Ishikawa (cell line): ENCODE data around the gene WDR75.

Source experiments
- CEBPB ChIP-seq: IDR thresholded peaks from 2 replicates; pipeline ENCODE4 v1.6.1; 2012
- CREB1 ChIP-seq: IDR thresholded peaks from 2 replicates; pipeline ENCODE4 v1.6.1; 2012; ENCODE audit warnings: low read depth
- EGR1 ChIP-seq: IDR thresholded peaks from 2 replicates; pipeline ENCODE4 v1.6.1; 2012
- EP300 ChIP-seq: IDR thresholded peaks from 2 replicates; pipeline ENCODE4 v1.6.1; 2012; ENCODE audit warnings: borderline replicate concordance
- FOXM1 ChIP-seq: IDR thresholded peaks from 2 replicates; pipeline ENCODE4 v1.6.1; 2012; ENCODE audit warnings: low read depth, borderline replicate concordance
- NFIC ChIP-seq: IDR thresholded peaks from 2 replicates; pipeline ENCODE4 v1.6.1; 2012
- RAD21 ChIP-seq: IDR thresholded peaks from 2 replicates; pipeline ENCODE4 v1.6.1; 2012; ENCODE audit warnings: low read depth
- TAF1 ChIP-seq: IDR thresholded peaks from 2 replicates; pipeline ENCODE4 v1.6.1; 2012; ENCODE audit warnings: low read depth, mild to moderate bottlenecking
- TCF12 ChIP-seq: IDR thresholded peaks from 2 replicates; pipeline ENCODE4 v1.6.1; 2012; ENCODE audit warnings: low read depth
- TEAD4 ChIP-seq: IDR thresholded peaks from 2 replicates; pipeline ENCODE4 v1.6.1; 2012
- YY1 ChIP-seq: IDR thresholded peaks from 2 replicates; pipeline ENCODE4 v1.6.1; 2012; ENCODE audit warnings: low read depth
- ZBTB7A ChIP-seq: IDR thresholded peaks from 2 replicates; pipeline ENCODE4 v1.6.1; 2012; ENCODE audit warnings: low read depth
- TF ChIP-seq, protein P1 (sequence below): IDR thresholded peaks from 2 replicates; pipeline ENCODE4 v1.6.1; 2012
- TF ChIP-seq, protein P2 (sequence below): IDR thresholded peaks from 2 replicates; pipeline ENCODE4 v1.6.1; 2012
- TF ChIP-seq, protein P3 (sequence below): IDR thresholded peaks from 2 replicates; pipeline ENCODE4 v1.6.1; 2012; ENCODE audit warnings: low read depth, mild to moderate bottlenecking

The WDR75 gene

DNA sequence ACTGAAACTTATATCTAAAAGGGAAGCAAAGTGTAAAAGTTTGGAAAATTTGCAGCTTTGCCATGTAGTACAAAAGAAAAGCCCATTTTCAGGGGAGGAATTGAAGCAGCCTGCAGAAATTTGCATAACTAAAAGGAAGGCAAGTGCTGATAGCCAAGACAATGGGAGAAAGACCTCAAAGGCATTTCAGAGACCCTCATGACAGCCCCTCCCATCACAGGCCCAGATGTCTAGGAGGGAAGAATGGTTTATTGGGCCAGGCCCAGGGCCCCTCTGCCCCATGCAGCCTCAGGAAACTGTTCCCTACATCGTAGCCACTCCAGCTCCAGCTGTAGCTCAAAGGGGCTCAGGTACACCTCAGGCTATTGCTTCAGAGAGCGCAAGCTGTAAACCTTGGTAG, 14.4 kb upstream of the WDR75 start:
- TF ChIP-seq TCF12 (no peak), FOXM1 (no peak), YY1 (no peak), RAD21 (no peak), CEBPB (no peak), EP300 (no peak), TAF1 (no peak), CREB1 (no peak), TEAD4 (no peak), EGR1 (no peak), ZBTB7A (no peak), NFIC (no peak)
- TF ChIP-seq, protein P1, sequence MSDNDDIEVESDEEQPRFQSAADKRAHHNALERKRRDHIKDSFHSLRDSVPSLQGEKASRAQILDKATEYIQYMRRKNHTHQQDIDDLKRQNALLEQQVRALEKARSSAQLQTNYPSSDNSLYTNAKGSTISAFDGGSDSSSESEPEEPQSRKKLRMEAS, result no peak
- TF ChIP-seq, protein P2, sequence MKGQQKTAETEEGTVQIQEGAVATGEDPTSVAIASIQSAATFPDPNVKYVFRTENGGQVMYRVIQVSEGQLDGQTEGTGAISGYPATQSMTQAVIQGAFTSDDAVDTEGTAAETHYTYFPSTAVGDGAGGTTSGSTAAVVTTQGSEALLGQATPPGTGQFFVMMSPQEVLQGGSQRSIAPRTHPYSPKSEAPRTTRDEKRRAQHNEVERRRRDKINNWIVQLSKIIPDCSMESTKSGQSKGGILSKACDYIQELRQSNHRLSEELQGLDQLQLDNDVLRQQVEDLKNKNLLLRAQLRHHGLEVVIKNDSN, result no peak
- TF ChIP-seq, protein P3, sequence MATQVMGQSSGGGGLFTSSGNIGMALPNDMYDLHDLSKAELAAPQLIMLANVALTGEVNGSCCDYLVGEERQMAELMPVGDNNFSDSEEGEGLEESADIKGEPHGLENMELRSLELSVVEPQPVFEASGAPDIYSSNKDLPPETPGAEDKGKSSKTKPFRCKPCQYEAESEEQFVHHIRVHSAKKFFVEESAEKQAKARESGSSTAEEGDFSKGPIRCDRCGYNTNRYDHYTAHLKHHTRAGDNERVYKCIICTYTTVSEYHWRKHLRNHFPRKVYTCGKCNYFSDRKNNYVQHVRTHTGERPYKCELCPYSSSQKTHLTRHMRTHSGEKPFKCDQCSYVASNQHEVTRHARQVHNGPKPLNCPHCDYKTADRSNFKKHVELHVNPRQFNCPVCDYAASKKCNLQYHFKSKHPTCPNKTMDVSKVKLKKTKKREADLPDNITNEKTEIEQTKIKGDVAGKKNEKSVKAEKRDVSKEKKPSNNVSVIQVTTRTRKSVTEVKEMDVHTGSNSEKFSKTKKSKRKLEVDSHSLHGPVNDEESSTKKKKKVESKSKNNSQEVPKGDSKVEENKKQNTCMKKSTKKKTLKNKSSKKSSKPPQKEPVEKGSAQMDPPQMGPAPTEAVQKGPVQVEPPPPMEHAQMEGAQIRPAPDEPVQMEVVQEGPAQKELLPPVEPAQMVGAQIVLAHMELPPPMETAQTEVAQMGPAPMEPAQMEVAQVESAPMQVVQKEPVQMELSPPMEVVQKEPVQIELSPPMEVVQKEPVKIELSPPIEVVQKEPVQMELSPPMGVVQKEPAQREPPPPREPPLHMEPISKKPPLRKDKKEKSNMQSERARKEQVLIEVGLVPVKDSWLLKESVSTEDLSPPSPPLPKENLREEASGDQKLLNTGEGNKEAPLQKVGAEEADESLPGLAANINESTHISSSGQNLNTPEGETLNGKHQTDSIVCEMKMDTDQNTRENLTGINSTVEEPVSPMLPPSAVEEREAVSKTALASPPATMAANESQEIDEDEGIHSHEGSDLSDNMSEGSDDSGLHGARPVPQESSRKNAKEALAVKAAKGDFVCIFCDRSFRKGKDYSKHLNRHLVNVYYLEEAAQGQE, result no peak

DNA sequence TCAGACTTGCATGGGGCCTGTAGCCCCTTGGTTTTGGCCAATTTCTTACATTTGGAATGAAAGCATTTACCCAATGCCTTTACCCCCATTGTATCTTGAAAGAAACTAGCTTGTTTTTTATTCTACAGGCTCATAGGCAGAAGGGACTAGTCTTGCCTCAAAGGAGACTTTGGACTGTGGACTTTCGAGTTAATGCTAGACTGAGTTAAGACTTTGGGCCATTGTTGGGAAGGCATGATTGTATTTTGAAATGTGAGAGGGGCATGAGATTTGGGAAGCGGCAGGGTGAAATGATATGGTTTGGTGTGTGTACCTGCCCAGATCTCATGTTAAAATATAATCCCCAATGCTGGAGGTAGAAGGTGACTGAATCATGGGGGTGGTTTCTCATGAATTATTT, 13.4 kb upstream of the WDR75 start:
- TF ChIP-seq TAF1, result no peak
- TF ChIP-seq CREB1, result no peak

DNA sequence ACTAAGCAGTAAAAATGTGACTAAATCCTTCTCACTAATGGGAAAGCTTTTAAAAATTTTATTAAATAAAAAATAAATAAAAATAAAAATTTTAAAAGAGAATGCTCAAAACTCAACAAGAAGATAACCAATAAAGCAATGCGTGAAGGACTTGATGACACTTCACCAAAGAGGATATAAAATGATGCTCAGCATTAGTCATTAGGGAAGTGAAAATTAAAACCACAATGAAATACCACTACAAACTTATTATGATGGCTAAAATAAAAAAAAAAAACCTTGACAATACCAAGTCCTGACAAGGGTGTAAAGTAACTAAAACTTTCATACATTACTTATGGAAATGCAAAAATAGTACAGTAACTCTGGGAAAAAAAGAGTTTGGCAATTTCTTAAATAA, 3.3 kb upstream of the WDR75 start:
- TF ChIP-seq NFIC, result no peak

DNA sequence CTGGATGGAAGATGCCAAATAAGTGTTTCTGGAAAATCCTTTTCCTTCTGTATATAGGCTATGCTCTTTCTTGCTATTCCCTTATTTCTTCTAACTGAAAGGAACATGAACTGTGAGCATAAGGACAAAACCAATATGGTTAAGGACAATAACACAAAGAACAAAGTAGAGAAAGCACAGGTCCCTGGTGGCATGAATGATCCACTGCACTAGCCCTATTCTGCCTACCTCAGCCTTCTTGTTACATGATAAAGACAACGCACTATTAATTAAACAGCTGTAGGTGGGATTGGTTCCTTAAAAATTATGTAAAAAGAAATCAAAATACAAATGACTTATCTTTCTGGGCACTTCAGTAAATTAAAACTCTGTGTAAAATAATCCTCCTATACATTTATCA, 1.9 kb upstream of the WDR75 start:
- no peak for TF ChIP-seq TEAD4
- TF ChIP-seq YY1, result no peak
- no peak for TF ChIP-seq EGR1
- no peak for TF ChIP-seq CREB1
- TF ChIP-seq EP300, result no peak
- TF ChIP-seq, protein P3, result no peak
- no peak for TF ChIP-seq ZBTB7A
- TF ChIP-seq TAF1, result no peak
- TF ChIP-seq, protein P2, result no peak
- no peak for TF ChIP-seq CEBPB
- no peak for TF ChIP-seq NFIC
- TF ChIP-seq FOXM1, result no peak
- no peak for TF ChIP-seq RAD21
- TF ChIP-seq, protein P1, result no peak

DNA sequence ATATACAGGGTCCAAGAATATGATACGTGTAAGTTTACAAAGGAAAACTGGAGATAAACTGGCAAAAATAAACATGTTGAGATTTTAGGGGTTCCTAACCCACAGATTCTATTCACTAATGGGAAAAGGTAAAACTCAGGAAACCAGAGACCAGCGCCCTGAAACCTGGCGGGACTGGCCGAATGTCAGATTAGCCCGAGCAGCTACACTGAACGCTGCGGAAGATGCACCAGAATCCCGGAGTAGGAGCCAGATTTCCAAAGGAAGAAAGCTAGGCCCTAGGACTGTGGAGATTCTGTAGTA, 679 bp upstream of the WDR75 start:
- no peak for TF ChIP-seq TAF1
- TF ChIP-seq CEBPB, result no peak
- no peak for TF ChIP-seq TCF12

DNA sequence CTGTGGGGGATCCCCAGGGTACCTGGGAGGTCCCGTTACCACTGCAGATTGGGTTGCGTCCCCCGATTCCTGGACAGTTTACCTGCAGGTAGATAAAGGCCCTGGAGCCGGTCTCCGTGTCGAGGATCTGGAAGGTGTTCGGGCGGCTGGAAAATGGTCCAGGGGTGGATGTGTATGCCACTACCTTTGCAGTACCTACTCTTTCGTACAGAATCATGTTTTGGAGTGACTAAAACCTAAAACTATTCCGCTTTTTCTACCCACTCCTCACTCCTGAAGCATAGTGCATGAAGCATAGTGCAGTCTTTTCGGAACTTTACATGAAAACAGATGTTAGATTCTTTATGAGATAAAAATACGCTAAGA, 418 bp downstream of the WDR75 start:
- no peak for TF ChIP-seq CREB1
- no peak for TF ChIP-seq RAD21
- TF ChIP-seq TAF1, result no peak; the same call in 1 of the 2 replicates
- TF ChIP-seq YY1, result no peak
- no peak for TF ChIP-seq NFIC
- TF ChIP-seq FOXM1, result no peak
- no peak for TF ChIP-seq TCF12
- no peak for TF ChIP-seq EGR1
- TF ChIP-seq EP300, result no peak
- TF ChIP-seq, protein P3, result no peak
- no peak for TF ChIP-seq TEAD4
- TF ChIP-seq ZBTB7A, result no peak
- TF ChIP-seq, protein P2, result no peak
- TF ChIP-seq, protein P1, result no peak
- TF ChIP-seq CEBPB, result no peak
